UCSD-AML1 (cell line): ENCODE results near the gene NUP153.

Source experiments
- DNase-seq: peaks from one replicate; lab custom pipeline; 2025; ENCODE audit not compliant: unreplicated experiment; lab: John Stamatoyannopoulos, UW

Gene NUP153

DNA sequence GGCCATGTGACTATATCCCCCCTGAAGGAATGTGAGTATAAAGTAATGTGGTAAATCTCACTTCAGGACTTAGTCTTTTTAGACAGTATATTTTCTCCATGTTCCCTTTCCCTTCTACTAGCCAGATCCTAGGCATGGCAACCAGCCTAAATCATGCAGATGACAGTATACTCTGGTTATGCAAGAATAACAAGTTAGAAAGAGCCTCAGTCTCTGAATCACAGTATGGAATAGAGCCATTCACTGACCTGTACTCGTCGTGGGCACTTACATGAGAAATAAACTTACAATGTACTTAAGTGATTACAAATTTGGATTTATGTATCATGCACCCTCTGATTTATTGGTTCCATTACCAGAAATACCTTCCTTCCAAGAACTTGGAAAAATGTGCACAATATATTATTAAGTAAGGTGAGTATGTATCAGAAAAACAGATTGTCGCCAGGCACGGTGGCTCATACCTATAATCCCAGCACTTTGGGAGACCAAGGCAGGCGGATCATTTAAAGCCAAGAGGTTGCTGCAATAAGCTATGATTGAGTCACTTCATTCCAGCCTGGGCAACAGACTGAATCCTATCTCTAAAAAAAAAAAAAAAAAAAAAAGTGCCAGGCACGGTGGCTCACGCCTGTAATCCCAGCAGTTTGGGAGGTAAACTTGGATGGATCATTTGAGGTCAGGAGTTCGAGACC, 131.7 kb downstream of the NUP153 start:
- DNase-seq, result no peak

DNA sequence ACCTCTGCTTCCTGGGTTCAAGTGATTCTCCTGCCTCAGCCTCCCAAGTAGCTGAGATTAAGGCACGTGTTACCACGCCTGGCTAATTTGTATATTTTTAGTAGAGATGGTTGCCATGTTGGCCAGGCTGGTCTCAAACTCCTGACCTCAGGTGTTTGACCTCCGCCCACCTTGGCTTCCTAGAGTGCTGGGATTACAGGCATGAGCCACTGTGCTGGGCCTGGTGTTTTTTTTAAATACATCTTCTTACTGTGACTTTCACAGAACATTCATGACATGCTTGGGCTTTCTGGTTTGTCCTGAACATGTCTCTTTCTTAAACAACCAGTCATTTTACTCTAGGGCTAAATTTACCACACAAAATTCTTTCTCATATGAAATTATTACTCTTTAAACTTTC, 141.3 kb downstream of the NUP153 start:
- no peak for DNase-seq
